Measurements from ENCODE around the gene NSUN7. TPM values are rescaled to one million over a fixed set of nuclear protein-coding genes. Genes with fewer than 3 reads are reported as not detected.

The NSUN7 gene
- total and polyA plus RNA-seq, 10 donors = 0.38 to 8.1 (median 3.0) TPM

DNA sequence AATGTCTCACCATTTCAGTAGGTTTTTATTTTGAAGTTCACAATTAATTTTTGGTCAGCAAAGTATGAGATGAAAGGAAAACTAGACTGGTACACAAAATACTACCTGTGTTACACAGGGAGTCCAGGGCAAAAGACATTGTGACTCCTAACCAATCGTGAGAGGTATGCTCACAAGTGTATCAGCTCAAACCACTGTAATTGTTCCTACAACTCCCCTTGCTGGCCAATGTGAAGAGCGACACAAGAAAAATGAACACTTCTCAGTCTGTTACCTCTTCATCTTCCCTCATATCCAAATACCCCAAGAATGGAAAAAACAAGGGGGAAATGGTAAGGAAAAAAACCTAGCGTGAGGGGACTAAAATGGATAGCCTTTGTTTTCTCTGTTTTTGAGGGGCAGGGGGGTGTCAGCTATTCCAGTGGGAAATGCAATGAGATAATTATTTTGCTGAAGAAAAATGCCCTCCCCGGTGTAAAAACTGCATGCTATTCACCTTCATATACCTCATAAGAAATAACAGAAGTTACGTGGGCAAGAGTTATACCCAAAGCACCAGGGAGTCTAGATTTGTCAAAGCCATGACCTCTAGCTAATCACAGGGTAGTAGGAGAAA, 30.6 kb upstream of the NSUN7 start:
- 45 to 53% (median 52%) methylated on average over 5 of the region's 5 CpGs for WGBS, 5 donors
- no peak overlapping the region for H3K4me3 ChIP-seq
- H3K9me3 ChIP-seq = no peaks in the 10 kb centered on the region
- DNase-seq = no peak
- no peak for TF ChIP-seq POLR2AphosphoS5 (IDR thresholded peaks at IDR 0.05)
- TF ChIP-seq, protein P1, sequence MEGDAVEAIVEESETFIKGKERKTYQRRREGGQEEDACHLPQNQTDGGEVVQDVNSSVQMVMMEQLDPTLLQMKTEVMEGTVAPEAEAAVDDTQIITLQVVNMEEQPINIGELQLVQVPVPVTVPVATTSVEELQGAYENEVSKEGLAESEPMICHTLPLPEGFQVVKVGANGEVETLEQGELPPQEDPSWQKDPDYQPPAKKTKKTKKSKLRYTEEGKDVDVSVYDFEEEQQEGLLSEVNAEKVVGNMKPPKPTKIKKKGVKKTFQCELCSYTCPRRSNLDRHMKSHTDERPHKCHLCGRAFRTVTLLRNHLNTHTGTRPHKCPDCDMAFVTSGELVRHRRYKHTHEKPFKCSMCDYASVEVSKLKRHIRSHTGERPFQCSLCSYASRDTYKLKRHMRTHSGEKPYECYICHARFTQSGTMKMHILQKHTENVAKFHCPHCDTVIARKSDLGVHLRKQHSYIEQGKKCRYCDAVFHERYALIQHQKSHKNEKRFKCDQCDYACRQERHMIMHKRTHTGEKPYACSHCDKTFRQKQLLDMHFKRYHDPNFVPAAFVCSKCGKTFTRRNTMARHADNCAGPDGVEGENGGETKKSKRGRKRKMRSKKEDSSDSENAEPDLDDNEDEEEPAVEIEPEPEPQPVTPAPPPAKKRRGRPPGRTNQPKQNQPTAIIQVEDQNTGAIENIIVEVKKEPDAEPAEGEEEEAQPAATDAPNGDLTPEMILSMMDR (IDR thresholded peaks at IDR 0.05 in 8 of 11, conservative IDR thresholded peaks at IDR 0.05 in 3 of 11) = peak in 9 of 11 experiments; percentile 7 to 55 (median 48)
- no peak for TF ChIP-seq POLR2A (IDR thresholded peaks at IDR 0.05)
- intact Hi-C loops (cut with DNase I; ENCODE audit: low total_unique reads) = no loop called here
- no peak overlapping the region for H3K27ac ChIP-seq
- no peaks in the 10 kb centered on the region for H3K27me3 ChIP-seq (replicated peaks in 1 of 7)
- peaks cover 9 to 46% (median 23%) of the 10 kb centered on the region in 6 donors for H3K4me1 ChIP-seq
- H3K36me3 ChIP-seq = no peaks in the 10 kb centered on the region

DNA sequence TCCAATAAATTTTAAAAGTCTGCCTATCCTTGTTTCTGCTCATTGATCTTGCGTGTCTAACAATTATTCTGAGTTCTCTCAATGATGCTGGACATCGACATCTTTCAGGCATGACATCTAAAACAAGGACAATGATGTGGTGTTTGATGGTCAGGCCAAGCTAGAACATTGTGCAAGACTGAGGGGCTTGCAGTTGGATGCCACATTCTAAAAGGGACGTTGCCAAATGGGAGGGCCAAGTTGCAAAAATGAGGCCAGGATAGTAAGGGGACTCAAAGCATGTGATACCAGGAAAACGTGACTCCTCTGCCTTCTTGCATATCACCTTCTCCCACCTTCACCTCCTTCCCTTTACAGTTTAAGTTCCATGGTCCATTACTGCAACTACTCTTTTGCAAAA, 29.4 kb upstream of the NSUN7 start:
- no peaks in the 10 kb centered on the region for H3K27me3 ChIP-seq (replicated peaks in 1 of 7)
- DNase-seq = no peak
- no peak overlapping the region for H3K4me3 ChIP-seq
- H3K36me3 ChIP-seq = no peaks in the 10 kb centered on the region
- TF ChIP-seq, protein P1 (IDR thresholded peaks at IDR 0.05 in 8 of 11, conservative IDR thresholded peaks at IDR 0.05 in 3 of 11) = no peak
- TF ChIP-seq POLR2AphosphoS5 (IDR thresholded peaks at IDR 0.05) = no peak
- no peak for TF ChIP-seq POLR2A (IDR thresholded peaks at IDR 0.05)
- 56 to 84% (median 68%) methylated on average over 4 of the region's 4 CpGs for WGBS, 5 donors
- H3K27ac ChIP-seq = peak overlapping the region in 4 of 8 donors; percentile 34 to 83 (median 73)
- H3K4me1 ChIP-seq = peaks cover 9 to 46% (median 23%) of the 10 kb centered on the region in 6 donors
- intact Hi-C loops (cut with DNase I; ENCODE audit: low total_unique reads) = no loop called here
- H3K9me3 ChIP-seq = no peaks in the 10 kb centered on the region

DNA sequence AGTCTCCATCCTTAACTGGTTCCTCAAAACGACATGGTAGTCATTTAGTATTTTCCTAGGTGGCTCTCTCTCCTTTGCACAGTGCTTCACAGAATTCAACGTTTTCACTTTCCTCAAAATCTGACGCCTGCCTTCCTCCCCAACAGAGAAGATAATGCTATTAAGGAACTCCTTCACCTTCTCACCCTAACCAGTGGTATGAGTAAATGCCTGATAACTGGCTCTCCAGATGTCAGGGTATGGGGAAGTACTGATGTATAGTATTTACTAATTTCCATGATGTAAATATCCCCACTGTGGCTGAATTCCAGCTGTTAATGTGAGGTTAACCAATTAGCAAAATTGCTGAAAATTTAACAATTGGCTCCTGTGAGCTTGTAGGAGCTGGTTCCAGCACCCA, 28.8 kb upstream of the NSUN7 start:
- 19 to 35% (median 22%) methylated on average over 3 of the region's 3 CpGs for WGBS, 5 donors
- H3K4me3 ChIP-seq = no peak overlapping the region
- H3K4me1 ChIP-seq = peaks cover 9 to 46% (median 23%) of the 10 kb centered on the region in 6 donors
- no peaks in the 10 kb centered on the region for H3K9me3 ChIP-seq
- intact Hi-C loops (cut with DNase I; ENCODE audit: low total_unique reads) = no loop called here
- H3K27me3 ChIP-seq (replicated peaks in 1 of 7) = no peaks in the 10 kb centered on the region
- DNase-seq = no peak
- H3K27ac ChIP-seq = peak overlapping the region in 4 of 8 donors; percentile 34 to 83 (median 73)
- TF ChIP-seq, protein P1 (IDR thresholded peaks at IDR 0.05 in 8 of 11, conservative IDR thresholded peaks at IDR 0.05 in 3 of 11) = no peak
- TF ChIP-seq POLR2AphosphoS5 (IDR thresholded peaks at IDR 0.05) = no peak
- TF ChIP-seq POLR2A (IDR thresholded peaks at IDR 0.05) = no peak
- no peaks in the 10 kb centered on the region for H3K36me3 ChIP-seq

DNA sequence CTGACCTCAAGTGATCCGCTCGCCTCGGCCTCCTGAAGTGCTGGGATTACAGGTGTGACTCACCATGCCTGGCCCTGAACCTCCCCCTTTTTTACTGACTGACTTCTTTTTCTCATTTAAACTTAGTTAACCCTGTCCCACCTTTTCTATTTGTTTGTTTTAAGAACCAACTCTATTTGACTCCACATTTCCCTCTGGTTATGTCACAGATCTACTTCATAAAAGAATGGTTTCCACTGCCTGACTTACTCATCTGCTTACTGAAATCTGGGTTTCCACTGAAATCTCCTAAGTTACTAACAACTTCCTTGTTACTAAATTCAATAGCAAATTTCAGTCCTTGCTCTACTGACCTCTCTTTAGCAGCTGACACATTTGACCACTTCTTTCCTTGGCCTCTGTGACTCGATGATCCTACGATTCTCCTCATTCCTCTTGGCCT, 28.0 kb upstream of the NSUN7 start:
- Histone ChIP-seq H3K27ac (peak overlapping the region in 7 of 8 donors; percentile 36 to 83 (median 70)), H3K4me1 (peaks cover 9 to 46% (median 23%) of the 10 kb centered on the region in 6 donors), H3K27me3 (replicated peaks in 1 of 7) (no peaks in the 10 kb centered on the region), H3K36me3 (no peaks in the 10 kb centered on the region), H3K9me3 (no peaks in the 10 kb centered on the region), H3K4me3 (no peak overlapping the region)
- DNase-seq = no peak
- intact Hi-C loops (cut with DNase I; ENCODE audit: low total_unique reads) = no loop called here
- TF ChIP-seq, protein P1 (IDR thresholded peaks at IDR 0.05 in 8 of 11, conservative IDR thresholded peaks at IDR 0.05 in 3 of 11) = no peak
- TF ChIP-seq POLR2A (IDR thresholded peaks at IDR 0.05) = no peak
- no peak for TF ChIP-seq POLR2AphosphoS5 (IDR thresholded peaks at IDR 0.05)
- WGBS, 5 donors = 75 to 89% (median 79%) methylated on average over 5 of the region's 5 CpGs

Measured in spleen (tissue), 11 donors.